Jurkat, Clone E6-1 (cell line): Measurements from ENCODE around the gene TDRKH.
"Not testable (repeated sequence)": the region's sequence is repeated elsewhere in the genome, so short reads cannot be mapped to it uniquely, and the experiment has no call there.

Experiments used
- DNase-seq: peaks from one replicate; pipeline ENCODE4 v3.0.0-alpha.2; 2011; ENCODE audit warnings: low read depth, low spot score
- H3K4me3 ChIP-seq: 2 replicates; pipeline ENCODE4 v1.5.1; 2011; ENCODE audit warnings: mild to moderate bottlenecking, low read length, control low read depth, moderate library complexity

TDRKH gene

DNA sequence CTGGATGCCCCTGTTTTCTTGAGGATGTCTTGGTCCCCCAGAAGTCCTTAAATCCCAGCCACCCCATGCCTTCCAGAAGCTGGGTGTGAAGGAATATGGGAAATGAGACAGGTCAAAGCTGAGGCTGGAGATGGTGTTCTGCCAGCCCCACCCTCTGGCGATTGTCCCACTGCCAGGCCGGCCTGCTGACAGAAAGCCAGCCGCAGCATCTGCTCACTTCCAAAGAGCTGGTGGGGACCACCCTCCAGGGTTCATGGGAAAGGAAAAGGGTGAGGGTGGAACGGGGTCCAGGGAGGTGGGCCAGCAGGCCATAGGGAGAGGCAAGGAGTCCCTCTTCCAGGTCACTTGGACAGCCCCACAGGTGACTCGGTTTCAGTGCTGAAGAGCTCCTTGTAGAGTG is 16.8 kb upstream of the TDRKH start:
- DNase-seq, result no peak
- H3K4me3 ChIP-seq, result no peak overlapping the region

DNA sequence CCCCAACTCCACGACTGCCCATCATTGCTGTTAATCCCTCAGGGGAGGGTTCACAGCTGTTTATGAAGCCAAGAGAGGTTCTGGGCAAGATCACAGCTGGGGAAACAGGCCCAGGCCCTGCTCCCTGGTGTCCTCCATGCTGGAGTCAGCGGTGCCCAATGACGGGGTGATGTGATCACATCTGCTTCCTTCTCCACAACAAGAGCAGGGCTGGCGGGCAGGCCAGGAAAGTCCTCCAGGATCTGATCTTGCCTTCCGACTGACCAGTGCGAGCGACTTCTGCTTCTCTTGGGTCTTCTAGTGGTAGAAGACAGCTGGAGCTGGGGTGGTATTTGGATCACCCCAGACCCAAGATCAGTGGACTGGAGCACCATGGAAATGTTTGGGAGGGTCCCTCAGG is 15.9 kb upstream of the TDRKH start:
- DNase-seq, result no peak
- H3K4me3 ChIP-seq, result no peak overlapping the region

DNA sequence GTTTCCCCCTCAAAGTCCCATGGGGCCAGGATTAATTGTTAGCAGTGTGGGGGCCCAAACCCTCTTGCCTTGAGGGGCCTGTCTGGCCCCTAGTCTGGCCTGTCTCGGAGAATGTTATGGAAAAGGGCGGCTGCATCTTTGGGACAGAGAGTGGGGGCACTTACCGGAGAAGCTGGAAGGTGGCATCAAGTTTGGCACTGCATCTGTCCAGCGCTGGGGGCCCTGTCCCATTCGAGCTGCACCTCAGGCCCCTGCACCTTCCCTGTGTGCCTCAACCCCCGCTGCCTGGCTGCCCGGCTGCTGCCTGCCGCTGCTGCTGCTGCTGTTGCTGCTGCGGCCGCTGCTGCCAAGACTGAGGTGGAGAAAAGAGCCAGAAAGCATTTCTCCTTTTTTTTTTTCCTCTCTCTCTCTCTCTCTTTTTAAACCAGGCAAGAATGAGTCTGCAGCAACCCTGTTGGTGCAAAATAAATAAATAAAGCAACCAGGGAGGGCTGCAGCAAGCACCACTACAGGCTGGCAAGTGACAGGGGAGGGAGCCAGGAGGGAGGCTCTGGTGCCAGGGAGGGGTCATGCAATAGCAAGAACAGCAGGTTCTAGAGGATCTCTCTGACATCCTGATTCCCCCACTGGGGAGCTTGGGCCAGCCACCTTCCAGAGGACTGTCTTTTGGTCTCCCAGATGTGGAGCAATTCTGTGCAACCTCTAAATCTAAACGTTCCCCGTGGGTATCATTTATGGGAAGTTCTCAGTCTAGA is 14.9 kb upstream of the TDRKH start, which contains the start of gene LINGO4:
LINGO4 (minus strand) TSS at position 354 of the 755 bp plus-strand sequence. CDS start 2,715 bp downstream, outside the sequence.
- no peak within 1 kb of the TSS for H3K4me3 ChIP-seq
- no peak for DNase-seq

DNA sequence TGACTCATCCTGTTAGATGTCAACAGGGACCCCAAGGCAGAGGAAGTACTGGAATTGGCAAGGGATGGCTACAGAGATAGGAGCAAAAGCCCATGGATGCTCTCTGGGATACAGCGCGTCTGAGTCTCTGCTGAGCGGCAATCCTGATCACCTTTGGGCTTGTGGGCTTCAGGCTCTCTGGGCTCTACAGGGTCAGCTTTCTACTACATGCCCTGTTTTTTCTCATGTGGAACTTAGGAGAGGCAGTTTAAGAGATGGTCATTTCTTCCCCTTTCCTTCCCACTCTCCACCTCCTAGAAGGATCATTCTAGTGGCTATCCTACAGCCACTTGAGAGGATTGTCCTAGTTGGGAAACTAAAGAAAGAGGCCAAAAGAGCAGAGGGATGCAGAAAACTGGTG is 13.6 kb upstream of the TDRKH start:
- no peak overlapping the region for H3K4me3 ChIP-seq
- DNase-seq, result no peak

DNA sequence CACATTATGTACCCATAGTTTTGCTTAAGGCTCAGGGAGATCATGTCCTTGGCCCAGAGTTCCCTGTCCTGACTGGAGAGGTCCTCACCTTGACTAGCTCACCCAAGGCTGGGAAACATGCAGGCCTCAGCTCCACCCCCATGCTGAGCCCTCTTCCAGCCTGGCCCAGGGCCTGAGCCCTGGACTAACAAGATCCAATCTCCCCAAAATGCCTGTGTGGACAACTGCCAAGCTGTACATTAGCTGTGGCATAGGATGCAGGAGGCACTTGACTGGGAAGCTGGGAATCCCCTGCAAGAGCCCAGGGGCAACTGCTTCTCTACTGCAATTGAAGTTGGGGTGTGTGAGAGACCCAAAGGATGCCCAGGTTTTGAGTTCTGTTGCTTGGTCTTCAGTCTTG is 12.9 kb upstream of the TDRKH start:
- no peak overlapping the region for H3K4me3 ChIP-seq
- no peak for DNase-seq

DNA sequence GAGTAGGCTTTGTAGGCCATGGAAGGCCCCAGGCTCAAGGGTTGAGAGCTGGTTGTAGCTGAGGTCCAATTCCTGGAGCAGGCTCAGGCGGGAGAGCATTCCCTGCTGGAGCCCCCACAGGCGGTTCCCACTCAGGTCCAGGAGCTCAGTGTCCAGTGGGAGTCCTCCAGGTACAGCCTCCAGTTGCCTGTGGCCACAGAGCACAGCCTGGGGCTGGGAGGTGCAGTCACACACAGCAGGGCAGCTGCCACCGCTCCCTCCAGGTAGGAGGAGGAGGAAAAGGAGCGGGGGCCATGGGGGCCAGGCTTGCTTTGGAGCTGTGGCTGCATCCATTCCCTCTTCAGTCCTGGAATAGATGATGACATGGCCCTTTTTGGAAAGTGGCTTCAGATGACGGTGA is 12.1 kb upstream of the TDRKH start:
- no peak overlapping the region for H3K4me3 ChIP-seq
- no peak for DNase-seq

DNA sequence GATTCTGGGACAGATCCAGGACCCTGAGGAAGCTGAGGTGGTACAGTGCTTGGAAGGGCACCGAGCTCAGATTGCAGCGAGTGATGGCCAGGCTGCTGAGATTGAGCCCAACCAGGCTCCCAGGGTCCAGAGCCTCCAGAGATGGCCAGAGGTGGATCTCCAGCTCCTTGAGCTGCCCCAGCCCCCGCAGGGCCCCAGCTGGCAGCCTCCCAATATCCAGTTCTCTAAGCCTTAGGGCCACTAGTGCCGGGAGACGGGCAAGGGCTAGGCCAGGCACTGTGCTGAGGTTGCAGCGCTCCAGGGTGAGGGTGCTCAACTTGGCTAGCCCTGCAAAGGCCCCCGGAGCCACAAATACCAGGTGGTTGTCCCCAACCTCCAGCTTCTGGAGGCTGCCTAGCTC is 11.5 kb upstream of the TDRKH start:
- no peak overlapping the region for H3K4me3 ChIP-seq
- DNase-seq, result no peak

DNA sequence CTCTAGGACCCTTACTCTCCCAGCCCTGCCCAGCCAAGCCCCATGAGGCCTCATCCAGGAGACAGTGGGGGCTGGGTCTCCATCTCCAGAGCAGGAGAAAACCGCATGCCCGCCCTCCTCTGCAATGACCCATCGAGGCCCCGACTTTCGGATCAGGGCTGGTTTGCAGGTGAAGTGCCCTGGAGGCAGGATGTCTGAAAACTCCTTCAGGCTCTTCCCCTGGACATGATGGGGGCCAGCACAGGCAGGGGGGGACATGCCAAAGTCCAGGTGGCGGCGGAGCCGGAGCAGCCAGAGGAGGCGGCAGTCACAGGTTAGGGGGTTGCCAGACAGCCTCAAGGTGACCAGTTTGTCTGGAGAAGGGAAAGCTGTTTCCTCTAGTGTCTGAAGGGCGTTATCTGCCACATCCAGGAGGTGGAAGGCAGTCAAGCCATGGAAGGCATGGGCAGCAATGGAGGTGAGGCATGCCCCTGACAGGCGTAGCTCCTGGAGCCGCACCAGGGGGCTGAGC is 11.1 kb upstream of the TDRKH start:
- H3K4me3 ChIP-seq, result no peak overlapping the region
- DNase-seq, result no peak

DNA sequence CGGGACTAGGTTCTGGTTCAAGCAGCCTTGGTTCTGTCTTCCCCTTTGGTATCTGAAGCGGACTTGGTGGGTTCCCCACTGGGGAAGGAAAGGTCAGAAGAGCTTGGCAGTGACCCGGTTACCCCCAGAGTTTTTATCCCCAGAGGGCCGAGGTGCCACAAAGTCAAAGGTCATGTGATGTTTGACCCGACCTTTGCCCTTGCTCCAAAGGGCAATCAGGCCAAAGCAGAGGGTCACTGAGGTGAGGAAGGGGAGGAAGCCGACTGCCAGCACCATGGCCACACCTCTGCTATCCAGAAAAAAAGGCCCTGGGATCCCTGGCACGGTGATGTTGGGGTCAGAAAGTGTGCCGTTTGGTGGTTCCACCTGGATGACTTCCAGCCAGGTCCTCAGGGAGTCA is 10.5 kb upstream of the TDRKH start:
- no peak for DNase-seq
- no peak overlapping the region for H3K4me3 ChIP-seq

DNA sequence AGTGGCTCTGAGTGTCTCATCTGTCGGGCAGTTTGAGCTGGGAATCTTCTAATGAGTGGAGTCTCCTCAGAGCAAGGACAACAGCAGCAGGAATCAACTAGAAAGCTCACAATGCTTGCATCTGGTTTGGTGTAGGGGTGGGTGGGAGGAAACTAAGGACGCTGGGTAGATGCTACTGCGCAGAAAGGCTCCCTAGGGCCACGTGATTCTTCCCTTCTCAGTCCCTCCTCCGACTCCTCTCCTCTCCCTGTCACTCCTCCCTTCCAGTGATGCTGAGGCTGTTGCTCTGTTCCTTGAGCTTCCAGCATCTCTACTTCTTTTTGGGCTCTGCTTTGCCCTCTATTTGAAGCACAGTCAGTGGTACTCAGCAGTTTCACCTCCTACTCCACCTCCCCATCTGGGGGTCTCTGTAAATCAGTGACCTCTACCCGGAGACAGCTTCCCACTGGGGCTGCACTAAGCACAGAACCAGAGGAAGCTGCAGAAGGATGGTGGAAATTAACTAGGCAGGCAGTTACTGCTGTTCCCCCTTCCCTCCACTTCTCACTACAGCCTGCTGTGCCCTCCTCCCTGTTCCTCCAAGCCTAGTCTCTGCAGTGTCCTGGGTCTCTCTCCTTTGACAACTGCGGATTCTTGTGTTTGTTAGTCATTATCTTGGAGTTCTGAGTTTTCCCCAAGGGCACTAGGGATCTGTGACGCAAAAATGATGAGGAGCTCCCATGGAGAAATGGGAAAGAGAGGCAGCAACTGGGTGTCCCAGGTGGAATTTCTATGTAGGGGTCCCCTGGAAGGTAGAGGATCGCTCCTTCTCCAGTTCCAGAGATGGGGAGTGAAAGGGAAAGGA is 9.1 kb upstream of the TDRKH start:
- DNase-seq, result no peak
- H3K4me3 ChIP-seq, result no peak overlapping the region

DNA sequence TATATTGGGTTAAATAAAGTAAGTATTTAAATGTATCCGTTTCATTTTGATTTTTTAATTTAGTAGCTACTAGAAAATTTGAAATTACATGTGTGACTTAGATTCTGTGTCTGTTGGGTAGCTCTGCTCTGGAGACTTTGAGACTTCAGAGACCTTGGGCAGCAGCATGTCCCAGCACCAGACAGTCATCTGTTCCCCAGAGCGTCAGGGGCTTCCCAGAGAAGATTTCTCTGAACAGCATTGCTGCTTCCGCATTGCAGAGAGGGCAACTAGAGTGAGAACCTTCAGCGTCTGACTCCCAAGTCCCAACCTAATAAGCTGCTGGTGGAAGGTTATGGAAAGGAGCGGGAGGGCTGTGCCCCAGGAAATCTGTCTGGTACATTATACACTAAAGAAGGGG is 8.3 kb upstream of the TDRKH start:
- no peak for DNase-seq
- H3K4me3 ChIP-seq, result no peak overlapping the region

DNA sequence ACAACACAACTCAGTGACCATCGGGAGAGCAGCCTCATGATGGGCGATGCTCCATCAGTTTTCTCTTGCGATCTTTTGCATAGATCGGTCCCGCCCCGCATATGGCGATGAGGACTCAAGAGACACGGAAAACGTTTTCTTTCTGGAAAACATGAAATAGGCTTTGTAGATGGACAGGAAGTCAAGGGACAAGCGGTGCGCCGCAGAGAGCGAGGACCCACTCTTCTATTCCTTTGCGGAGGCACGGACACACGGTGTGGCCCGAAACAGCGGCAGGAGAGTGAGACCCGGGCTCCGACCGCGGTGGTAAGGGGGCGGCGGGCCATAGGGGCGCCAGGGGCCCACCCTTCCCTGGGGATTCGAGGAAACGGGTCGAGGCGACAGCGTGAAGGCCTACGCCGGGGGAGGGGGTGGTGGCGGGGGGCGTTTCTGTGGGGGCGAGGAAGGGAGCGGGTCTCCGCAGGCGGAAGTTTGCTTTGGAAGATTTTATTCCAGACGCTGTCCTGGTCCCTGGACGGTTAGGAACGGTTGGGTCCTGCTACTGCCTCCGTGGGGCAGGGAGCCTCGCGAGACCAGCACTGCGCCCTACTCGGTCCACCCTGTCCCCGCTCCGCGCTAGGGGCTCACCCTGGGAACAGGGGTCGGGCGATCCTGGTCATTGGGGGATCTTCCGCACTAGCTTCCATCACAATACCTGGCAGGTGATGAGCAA is 796 bp upstream of the TDRKH start:
- DNase-seq, result no peak
- H3K4me3 ChIP-seq, result peak overlapping the region; percentile 75

DNA sequence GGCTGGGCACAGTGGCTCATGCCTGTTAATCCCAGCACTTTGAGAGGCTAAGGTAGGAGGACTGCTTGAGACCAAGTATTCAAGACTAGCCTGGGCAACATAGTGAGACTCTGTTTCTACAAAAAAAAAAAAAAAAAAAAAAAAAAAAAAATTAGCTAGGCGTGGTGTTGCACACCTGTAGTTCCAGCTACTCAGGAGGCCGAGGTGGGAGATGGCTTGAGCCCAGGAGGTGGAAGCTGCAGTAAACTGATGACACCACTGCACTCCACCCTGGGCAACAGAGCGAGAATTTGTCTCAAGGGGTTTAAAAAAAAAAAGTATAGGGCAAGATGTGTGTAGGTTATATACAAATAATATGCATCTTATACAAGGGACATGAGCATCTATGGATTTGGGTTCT is 2.6 kb downstream of the TDRKH start:
- no peak for DNase-seq
- no peak overlapping the region for H3K4me3 ChIP-seq

DNA sequence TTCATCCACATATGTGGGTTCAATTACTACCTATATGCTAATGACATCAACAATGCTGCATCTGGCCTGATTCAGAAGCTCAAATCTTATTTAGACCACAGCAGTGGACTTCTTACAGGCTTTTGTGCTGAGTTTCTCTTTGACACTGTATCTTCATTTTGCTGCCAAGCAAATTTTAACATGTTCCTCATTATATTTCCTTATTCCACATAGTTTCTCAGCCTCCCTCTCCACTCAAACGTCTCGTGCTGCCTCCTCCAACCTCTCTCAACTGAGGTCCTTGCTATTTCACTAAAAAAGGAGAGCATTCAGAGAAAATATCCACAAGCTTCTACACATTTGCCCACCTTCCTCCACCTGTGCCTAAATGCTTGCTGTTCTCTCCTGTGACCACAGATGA is 6.5 kb downstream of the TDRKH start:
- DNase-seq, result no peak
- H3K4me3 ChIP-seq, result no peak overlapping the region

DNA sequence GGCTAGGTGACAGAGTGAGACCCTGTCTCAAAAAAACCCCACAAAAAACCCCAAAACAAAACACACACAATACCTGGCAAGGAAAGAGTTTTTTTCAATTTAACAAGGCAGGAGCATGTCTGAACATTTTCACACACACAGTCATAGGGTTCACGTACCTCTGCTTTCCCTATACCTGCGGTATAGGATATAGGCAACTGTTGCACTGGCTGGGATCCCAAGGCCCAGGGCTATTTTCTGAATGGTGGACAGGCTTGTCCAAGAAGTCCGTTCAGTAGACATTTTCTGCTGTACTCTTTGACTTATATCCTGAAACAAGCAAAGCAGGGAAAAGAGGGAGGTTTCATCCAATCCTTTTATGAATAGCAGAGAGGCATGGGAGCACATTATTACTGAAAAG is 7.6 kb downstream of the TDRKH start:
- no peak overlapping the region for H3K4me3 ChIP-seq
- DNase-seq, result no peak

DNA sequence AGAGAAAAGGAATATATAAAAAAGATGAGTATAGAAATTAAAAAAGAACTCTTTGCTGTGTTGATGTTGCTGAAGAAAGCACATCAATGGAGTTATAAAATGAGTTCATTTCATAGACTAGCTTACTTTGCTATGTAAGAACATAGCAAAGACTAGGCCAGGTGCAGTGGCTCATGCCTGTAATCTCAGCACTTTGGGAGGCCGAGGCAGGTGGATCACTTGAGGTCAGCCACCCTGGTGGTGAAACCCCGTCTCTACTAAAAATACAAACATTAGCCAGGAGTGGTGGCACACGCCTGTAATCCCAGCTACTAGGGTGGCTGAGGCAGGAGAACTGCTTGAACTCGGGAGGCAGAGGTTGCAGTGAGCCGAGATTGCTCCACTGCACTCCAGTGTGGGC is 8.3 kb downstream of the TDRKH start:
- not testable (repeated sequence) for H3K4me3 ChIP-seq, DNase-seq

DNA sequence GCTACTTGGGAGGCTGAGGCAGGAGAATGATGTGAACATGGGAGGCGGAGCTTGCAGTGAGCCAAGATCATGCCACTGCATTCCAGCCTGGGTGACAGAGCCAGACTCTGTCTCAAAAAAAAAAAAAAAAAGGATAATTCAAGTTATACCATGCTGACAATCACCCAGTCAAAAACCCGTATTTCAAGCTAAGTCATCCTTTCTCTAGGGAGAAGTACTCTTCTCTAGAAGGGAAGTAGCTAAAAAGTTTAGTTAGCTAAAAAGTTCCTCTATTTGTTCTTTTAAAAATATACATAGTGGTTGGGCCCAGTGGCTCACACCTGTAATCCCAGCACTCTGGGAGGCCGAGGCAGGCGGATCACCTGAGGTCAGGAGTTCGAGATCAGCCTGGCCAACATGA is 9.6 kb downstream of the TDRKH start:
- DNase-seq, H3K4me3 ChIP-seq: not testable (repeated sequence)

DNA sequence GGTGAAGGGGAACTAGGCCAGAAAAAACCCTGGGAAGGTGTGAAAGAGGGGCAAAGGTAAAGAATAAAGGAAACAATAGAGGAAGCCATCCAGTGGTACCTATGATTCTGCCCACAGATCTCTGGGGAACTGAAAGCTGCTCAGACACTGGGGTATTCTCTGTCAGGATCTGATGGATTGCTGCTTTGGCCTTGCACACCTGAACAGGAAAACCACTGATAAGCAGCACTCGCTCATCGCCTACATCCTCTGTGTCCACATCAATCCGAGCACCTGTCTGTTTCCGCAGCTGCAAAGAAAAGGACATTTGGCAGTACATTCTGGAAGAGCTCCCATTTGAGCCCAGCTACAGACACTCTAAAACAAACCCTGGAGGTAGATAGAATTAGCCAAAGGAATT is 10.4 kb downstream of the TDRKH start:
- no peak overlapping the region for H3K4me3 ChIP-seq
- DNase-seq, result peak; percentile 82

DNA sequence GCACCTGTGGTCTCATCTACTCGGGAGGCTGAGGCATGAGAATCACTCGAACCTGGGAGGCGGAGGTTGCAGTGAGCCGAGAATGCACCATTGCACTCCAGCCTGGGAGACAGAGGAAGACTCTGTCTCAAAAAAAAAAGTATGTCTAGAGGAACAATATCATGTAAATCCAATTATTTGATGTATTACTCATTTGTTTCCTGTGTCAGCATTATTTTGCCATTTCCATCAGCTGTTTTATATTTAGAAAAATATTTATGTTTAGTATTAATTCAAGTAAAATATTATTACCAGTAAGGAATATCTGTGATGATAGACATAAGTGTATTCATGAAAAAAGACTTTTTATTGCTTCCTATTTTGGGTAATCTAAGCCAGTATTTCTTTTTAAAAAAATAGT is 13.0 kb downstream of the TDRKH start:
- DNase-seq, result no peak
- no peak overlapping the region for H3K4me3 ChIP-seq

DNA sequence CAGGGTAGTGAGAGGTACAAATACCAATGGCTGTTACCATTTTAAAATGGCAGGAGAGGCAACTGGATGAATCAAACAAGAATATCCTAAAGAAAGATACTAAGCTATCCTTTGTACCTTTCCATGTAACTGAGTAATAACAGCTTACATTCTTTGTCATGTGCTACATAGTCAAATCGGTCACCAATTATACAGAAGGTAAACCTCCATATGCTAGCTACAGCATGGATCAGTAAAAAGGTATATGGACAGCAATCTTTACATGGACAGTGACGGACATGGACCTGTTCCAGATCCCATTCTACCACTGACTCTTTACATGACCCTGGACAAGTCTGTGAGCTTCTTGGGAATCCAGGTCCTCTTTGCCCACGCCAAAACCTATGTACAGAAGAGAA is 13.6 kb downstream of the TDRKH start:
- no peak overlapping the region for H3K4me3 ChIP-seq
- no peak for DNase-seq
